ENCODE measurements around the gene SCO1.
A peak's percentile ranks its signal among the peaks of the same experiment; 100 is the strongest.

The SCO1 gene

DNA sequence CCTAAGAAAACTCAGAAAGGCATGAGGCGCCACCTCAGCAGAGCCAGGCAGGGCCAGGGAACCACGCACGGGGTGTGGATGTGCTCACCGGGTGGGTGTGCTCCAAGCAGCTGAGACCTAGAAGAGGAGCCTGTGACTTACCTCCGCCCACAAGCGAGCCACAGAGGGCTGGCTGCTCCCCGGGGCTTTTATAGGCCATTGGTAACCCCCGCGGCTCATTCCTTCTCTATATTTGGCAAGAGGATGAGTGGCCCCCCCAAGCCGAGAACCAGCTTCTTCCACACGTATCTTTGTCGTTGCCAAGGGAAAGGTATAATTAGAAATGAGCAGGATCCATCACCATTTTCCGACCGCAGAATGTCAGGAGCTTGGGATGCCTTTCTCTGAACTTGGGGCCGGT lies 40.2 kb downstream of the SCO1 start, which contains the start of gene MYH3:
Gene MYH3 (minus strand): TSS at position 162 of the 400 bp plus-strand sequence. CDS start 2,245 bp downstream, outside the sequence.
- no peak for DNase-seq (ENCODE audit: low read depth in 4 of 4, low spot score in 1 of 4)

DNA sequence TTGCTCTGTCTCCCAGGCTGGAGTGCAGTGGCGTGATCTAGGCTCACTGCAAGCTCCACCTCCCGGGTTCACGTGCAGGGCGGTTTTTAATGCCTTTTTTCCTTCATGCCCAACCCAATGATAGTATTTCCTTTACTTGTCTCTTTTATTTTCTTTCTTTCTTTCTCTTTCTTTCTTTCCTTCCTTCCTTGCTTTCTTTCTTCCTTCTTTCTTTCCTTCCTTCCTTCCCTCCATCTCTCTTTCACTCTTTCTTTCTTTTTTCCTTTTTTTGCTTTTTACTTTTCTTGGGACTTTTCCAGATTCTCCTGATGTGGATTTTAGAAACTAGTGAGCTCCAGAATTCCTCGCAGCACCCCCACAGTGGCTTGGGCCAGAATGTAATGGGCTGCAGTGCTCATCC lies 43.3 kb downstream of the SCO1 start:
- DNase-seq (ENCODE audit: low read depth in 4 of 4, low spot score in 1 of 4), result no peak

- no peak for DNase-seq (ENCODE audit: low read depth in 4 of 4, low spot score in 1 of 4)
Observed at GRCh38 chr17:10652984-10653659, 44.2 kb downstream of the SCO1 start.

DNA sequence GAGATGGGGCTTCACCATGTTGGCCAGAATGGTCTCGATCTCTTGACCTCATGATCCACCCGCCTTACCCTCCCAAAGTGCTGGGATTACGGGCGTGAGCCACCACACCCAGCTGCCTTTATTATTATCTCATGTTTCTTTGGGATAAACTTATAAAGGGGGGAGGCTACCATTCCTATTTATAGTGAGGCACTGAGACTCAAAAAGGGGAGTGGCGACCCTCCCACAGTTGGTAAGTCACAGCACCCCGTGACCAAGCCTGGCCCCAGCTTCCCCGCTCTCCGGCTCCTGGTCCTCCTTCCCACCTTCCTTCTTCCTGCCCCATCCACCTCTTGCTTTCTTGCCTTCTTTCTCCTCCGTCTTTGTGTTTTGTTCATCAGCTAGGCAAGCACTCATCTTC lies 45.4 kb downstream of the SCO1 start:
- DNase-seq (ENCODE audit: low read depth in 4 of 4, low spot score in 1 of 4), result no peak

- DNase-seq (ENCODE audit: low read depth in 4 of 4, low spot score in 1 of 4), result no peak
Observed at GRCh38 chr17:10649602-10650001, 47.7 kb downstream of the SCO1 start.

DNA sequence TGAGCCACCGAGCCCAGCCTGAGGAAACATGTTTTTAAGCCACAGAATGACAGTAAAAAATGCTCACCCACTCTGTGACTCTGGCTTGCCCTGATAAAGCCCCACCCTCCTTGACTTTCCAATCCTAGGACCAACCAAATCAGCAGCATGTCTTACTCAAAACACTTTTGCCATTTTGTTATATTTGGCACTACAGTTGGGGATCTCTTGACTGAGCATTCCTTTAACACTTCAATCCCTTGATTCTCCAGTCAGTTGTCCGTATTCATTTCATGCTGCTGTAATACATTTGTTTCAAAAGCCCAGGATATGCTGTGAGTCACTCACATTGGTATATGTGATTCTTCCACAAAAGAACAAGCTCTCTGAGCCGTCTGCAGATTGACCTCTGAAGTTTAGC lies 48.4 kb downstream of the SCO1 start:
- DNase-seq (ENCODE audit: low read depth in 4 of 4, low spot score in 1 of 4), result no peak

GRCh38 chr17:10648381-10648780 lies 49.0 kb downstream of the SCO1 start:
- no peak for DNase-seq (ENCODE audit: low read depth in 4 of 4, low spot score in 1 of 4)

GRCh38 chr17:10646392-10646990 lies 50.8 kb downstream of the SCO1 start:
- DNase-seq (ENCODE audit: low read depth in 4 of 4, low spot score in 1 of 4), result peak; percentile 61 to 77 (median 68)

- no peak for DNase-seq (ENCODE audit: low read depth in 4 of 4, low spot score in 1 of 4)
Observed at GRCh38 chr17:10640475-10640874, 56.9 kb downstream of the SCO1 start.

- DNase-seq (ENCODE audit: low read depth in 4 of 4, low spot score in 1 of 4), result no peak
Observed at GRCh38 chr17:10638151-10638550, 59.2 kb downstream of the SCO1 start.

GRCh38 chr17:10635290-10635689 lies 62.0 kb downstream of the SCO1 start:
- DNase-seq (ENCODE audit: low read depth in 4 of 4, low spot score in 1 of 4), result no peak

GRCh38 chr17:10633738-10634379 lies 63.5 kb downstream of the SCO1 start:
- DNase-seq (ENCODE audit: low read depth in 4 of 4, low spot score in 1 of 4), result no peak

DNA sequence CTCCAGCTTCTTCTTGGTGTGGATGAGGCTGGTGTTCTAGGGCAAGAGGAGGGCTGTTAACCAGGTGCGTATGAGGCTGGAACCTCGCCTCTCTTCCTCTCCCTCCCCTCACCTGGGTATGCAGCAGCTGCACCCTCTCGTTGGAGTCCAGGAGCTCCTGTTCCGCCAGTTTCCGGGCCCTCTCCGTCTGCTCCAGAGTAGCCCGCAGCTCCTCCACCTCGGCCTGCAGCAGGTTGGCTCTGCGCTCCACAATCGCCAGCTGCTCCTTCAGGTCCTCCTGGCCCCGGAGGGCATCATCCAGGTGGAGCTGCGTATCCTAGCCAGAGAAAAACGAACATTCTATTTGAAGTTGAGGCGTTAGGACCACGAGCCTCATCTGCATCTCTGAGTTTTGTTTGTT lies 65.6 kb downstream of the SCO1 start:
- DNase-seq (ENCODE audit: low read depth in 4 of 4, low spot score in 1 of 4), result no peak

DNA sequence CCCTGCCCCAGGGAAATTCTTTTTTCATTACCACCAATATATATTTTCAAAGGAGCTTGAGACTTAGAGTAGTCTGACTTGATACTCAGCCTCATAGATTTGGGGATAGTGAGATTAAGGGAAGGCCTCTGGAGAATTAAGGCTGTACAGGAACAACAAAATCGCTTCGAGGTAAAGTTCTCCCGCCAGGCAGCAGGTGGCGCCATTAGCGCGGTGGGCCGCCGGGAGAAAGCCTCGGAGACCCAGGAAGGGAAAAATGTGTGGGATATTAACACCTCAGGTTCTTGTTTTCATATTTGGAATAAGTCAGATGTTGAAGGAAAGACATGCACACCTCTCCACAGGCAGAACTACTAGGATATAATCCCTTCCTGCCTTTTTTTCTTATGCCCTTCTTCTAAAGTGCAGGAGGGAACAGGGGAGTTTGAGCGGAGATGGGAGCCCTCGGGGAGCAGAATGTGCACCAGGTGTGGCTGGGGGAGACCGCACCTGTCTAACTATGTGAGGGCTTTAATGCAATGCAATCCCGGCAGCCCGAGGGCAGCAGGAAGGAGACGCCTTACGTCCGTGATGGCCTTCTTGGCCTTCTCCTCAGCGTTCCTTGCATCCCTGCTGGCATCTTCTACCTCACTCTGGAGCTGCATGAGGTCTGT lies 66.2 kb downstream of the SCO1 start:
- DNase-seq (ENCODE audit: low read depth in 4 of 4, low spot score in 1 of 4), result no peak

DNA sequence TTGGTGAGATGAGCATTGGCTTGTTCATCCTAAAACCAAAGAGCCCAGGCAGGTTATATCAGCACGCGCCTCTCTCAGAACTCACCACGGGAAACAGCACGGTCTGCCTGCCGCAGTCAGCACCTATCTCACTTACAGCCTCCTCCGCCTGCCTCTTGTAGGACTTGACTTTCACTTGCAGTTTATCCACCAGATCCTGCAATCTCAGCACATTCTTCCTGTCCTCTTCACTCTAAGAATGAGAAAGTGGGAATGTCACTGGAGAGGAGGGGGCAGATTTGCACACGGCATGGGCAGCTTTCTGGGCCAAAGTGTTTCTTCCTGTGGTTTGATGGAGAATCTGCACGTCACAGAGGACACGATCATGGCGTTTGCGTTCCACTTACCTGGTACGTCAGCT lies 67.6 kb downstream of the SCO1 start:
- no peak for DNase-seq (ENCODE audit: low read depth in 4 of 4, low spot score in 1 of 4)

DNA sequence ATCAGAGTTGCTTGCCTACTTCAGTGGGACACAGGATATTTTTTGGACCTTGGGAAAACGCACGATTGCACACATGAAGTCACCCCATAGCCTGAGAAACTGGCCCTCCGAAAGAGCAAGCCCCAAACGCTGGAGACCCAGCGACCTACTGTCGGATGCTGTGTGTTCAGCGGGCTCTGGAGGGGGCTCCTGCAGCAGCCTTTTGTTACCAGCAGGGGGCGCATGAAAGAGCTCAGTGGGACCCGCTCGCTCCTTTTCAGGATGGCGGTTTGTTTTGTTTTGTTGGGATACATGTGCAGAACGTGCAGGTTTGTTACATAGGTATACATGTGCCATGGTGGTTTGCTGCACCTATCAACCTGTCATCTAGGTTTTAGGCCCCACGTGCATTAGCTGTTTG lies 68.6 kb downstream of the SCO1 start:
- DNase-seq (ENCODE audit: low read depth in 4 of 4, low spot score in 1 of 4), result no peak

- no peak for DNase-seq (ENCODE audit: low read depth in 4 of 4, low spot score in 1 of 4)
Observed at GRCh38 chr17:10626390-10626789, 70.9 kb downstream of the SCO1 start.

- DNase-seq (ENCODE audit: low read depth in 4 of 4, low spot score in 1 of 4), result no peak
Observed at GRCh38 chr17:10624969-10625368, 72.4 kb downstream of the SCO1 start.

DNA sequence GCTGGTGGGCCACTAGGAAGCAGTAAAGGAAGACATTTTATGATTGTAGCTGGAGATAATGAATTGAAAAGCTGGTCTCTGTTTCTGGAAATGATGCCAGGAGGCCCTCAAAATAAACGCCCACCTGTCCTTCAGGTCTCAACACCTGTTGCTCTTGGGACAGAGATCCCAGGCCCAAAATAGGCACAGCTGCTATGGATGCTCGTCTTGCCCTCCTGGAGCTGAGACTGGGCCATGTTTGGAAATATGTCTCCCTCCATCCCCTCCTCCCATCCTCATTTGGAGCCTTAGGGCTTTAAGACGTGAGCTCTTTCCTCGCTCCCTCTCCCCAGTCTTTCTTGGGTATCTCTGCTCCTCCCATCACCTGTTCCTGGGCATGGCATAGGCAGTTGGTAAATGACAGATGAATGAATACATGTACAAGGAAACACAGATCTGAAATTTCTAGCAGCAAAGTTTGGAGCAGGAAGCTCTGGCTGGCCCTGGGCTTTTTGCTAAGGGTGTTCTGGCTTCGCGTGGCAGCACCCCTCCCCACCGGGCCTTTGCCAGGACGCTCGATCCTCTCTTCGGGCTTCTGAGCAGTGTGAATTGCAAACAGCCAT lies 73.5 kb downstream of the SCO1 start:
- DNase-seq (ENCODE audit: low read depth in 4 of 4, low spot score in 1 of 4), result no peak

DNA sequence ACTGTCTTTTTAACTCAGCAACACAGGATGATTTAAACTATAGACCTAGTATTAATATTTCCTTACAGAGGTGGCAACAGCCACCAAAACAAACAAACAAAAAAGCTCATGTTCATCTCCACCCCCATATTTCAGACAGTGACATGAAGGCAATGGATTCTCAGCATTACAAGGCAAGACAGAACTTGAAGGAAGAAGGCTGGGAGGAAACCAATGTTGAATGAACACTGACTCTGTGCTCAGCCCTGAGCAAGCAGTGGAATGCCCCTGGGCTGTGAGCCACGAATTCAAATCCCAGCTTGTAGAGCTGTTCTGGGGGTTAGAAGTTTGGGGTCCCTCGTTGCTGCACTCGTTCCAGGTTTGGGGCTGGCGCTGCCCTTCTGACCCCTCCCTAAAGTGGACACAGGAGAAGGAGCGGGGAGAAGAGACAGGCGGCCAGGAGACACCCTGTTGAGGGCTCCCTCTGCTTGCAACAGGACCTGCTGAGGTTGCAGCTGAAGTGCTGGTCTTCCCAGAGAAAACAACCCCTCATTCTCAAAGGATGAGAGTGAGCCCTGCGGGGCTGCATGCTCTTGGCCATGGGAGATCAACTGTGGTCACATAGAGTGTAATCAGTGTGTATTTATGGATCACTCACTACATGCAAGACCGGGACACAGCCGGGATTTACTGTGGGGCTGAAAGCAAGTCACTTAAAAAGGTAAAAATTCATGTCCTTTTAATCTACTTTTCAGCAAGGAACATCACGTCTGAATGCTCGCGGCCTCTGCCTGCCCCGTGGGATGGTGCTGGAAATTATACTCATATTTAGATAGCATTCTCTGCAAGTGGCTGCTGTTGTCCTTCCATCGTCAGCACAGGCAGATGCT lies 74.5 kb downstream of the SCO1 start:
- no peak for DNase-seq (ENCODE audit: low read depth in 4 of 4, low spot score in 1 of 4)

Measured in stimulated activated CD4-positive, alpha-beta T cell treated with anti-CD3 and anti-CD28 coated beads, Interleukin-1b, Interleukin-23, amount 100 ng/mL, for 24 hours (primary cell).